Gastrocnemius medialis (tissue), 4 donors: ENCODE measurements around the gene HIPK2. TPM values are rescaled to one million over a fixed set of nuclear protein-coding genes. Genes with fewer than 3 reads are reported as not detected.
A peak's percentile ranks its signal among the peaks of the same experiment; 100 is the strongest.

ENCODE experiments used
- ATAC-seq, 2 donors: fragments of 150-250 bp; one replicate each; pipeline ENCODE4 v1.9.1; 2016
- DNase-seq, 2 donors: peaks; one replicate each; pipeline ENCODE4 v3.0.0-alpha.2; 2019
- H3K27ac ChIP-seq, 4 donors: fragments of 200-600 bp; sonication (generic); 1 replicate in 1 of 4; 2 replicates in 3 of 4; pipeline ENCODE4 v1.5.1; 2016 to 2018; ENCODE audit warnings: mild to moderate bottlenecking in 2 of 4, moderate library complexity in 1 of 4
- H3K27me3 ChIP-seq, 3 donors: fragments of 200-600 bp; sonication (generic) in 2 of 3; 1 replicate in 1 of 3; 2 replicates in 2 of 3; pipeline versions ENCODE4 v1.5.1 to v1.6.0; 2016 to 2019; ENCODE audit warnings: mild to moderate bottlenecking in 1 of 3, moderate library complexity in 1 of 3
- H3K36me3 ChIP-seq, 2 donors: fragments of 200-600 bp; sonication (generic) in 1 of 2; one replicate each; pipeline ENCODE4 v1.5.1; 2017 to 2018
- H3K4me1 ChIP-seq, 2 donors: fragments of 200-600 bp; sonication (generic) in 1 of 2; one replicate each; pipeline ENCODE4 v1.5.1; 2016 to 2017; ENCODE audit warnings: mild to moderate bottlenecking in 2 of 2
- H3K4me3 ChIP-seq, 4 donors: fragments of 200-600 bp; sonication (generic) in 3 of 4; 1 replicate in 1 of 4; 2 replicates in 3 of 4; pipeline ENCODE4 v1.5.1; 2016 to 2019; ENCODE audit warnings: mild to moderate bottlenecking in 2 of 4
- H3K9me3 ChIP-seq, 3 donors: fragments of 200-600 bp; sonication (generic) in 2 of 3; 1 replicate in 1 of 3; 2 replicates in 2 of 3; pipeline ENCODE4 v1.5.1; 2016 to 2019
- CTCF ChIP-seq, 5 experiments: fragments of 450-650 bp in 3 of 5; fragments of 200-600 bp in 2 of 5; sonication (generic) in 2 of 5; IDR thresholded peaks in 4 of 5; conservative IDR thresholded peaks in 1 of 5; 1 replicate in 4 of 5; 2 replicates in 1 of 5; pipeline ENCODE4 v1.5.1; 2016 to 2019; ENCODE audit warnings: antibody characterized with exemption in 5 of 5, mild to moderate bottlenecking in 3 of 5, moderate library complexity in 3 of 5
- POLR2A ChIP-seq, 2 donors: fragments of 450-650 bp; IDR thresholded peaks; one replicate each; pipeline ENCODE4 v1.6.1; 2017; ENCODE audit warnings: antibody characterized with exemption in 2 of 2, mild to moderate bottlenecking in 2 of 2, moderate library complexity in 2 of 2
- in situ Hi-C, 4 donors: fragments of 200-750 bp; cut with MboI; loops; one replicate each; pipeline versions ENCODE4 v1.15.0 to v1.8.0; 2017; ENCODE audit warnings: low sequenced_read_pairs in 4 of 4
- intact Hi-C: fragments of 100-400 bp; cut with DNase I; formaldehyde crosslinking; loops from one replicate; pipeline ENCODE4 v1.15.1; 2023; ENCODE audit warnings: low total_unique reads
- total RNA-seq, 4 donors: library from RNA; depleted of rRNA; stranded (reverse); fragments of >200 nt; gene quantifications; one replicate each; pipeline versions ENCODE4 v1.1.0 to v1.2.3, GENCODE V29; 2016

Gene HIPK2
- total RNA-seq, 4 donors from 2014 or later = 30.5 to 77.4 (median 58.9) TPM

GRCh38 chr7:139741239-139741638, 36.6 kb downstream of the HIPK2 start:
- H3K9me3 ChIP-seq = no peaks in the 10 kb centered on the region
- intact Hi-C loops = no loop called here
- in situ Hi-C loops = loop anchor here in 1 of 4 donors (25.0 kb wide), 1 partner anchor 504 kb away; the partner anchor contains the start of gene UBN2
- peaks cover 88 to 97% of the 10 kb centered on the region in 2 donors for H3K4me1 ChIP-seq
- no peak for DNase-seq
- no peaks in the 10 kb centered on the region for H3K36me3 ChIP-seq
- H3K27me3 ChIP-seq = no peaks in the 10 kb centered on the region
- no peak for TF ChIP-seq POLR2A (IDR thresholded peaks at IDR 0.05)
- TF ChIP-seq CTCF (IDR thresholded peaks at IDR 0.05 in 4 of 5, conservative IDR thresholded peaks at IDR 0.05 in 1 of 5) = no peak
- H3K27ac ChIP-seq = peak overlapping the region; percentile 91 to 93 (median 92)
- ATAC-seq = no peak
- no peak overlapping the region for H3K4me3 ChIP-seq

GRCh38 chr7:139739863-139740597, 37.8 kb downstream of the HIPK2 start:
- no peaks in the 10 kb centered on the region for H3K9me3 ChIP-seq
- DNase-seq (peak in 1 of 2 donors; percentile 27), ATAC-seq (peak; percentile 27 to 46)
- peak overlapping the region; percentile 91 to 93 (median 92) for H3K27ac ChIP-seq
- H3K36me3 ChIP-seq = no peaks in the 10 kb centered on the region
- H3K4me3 ChIP-seq = peak overlapping the region in 3 of 4 donors; percentile 0 to 10 (median 1)
- in situ Hi-C loops = loop anchor here in 1 of 4 donors (25.0 kb wide), 1 partner anchor 503 kb away; the partner anchor contains the start of gene UBN2
- intact Hi-C loops = no loop called here
- H3K4me1 ChIP-seq = peaks cover 89 to 96% of the 10 kb centered on the region in 2 donors
- H3K27me3 ChIP-seq = no peaks in the 10 kb centered on the region
- TF ChIP-seq POLR2A (IDR thresholded peaks at IDR 0.05) = no peak
- TF ChIP-seq CTCF (IDR thresholded peaks at IDR 0.05 in 4 of 5, conservative IDR thresholded peaks at IDR 0.05 in 1 of 5) = no peak

DNA sequence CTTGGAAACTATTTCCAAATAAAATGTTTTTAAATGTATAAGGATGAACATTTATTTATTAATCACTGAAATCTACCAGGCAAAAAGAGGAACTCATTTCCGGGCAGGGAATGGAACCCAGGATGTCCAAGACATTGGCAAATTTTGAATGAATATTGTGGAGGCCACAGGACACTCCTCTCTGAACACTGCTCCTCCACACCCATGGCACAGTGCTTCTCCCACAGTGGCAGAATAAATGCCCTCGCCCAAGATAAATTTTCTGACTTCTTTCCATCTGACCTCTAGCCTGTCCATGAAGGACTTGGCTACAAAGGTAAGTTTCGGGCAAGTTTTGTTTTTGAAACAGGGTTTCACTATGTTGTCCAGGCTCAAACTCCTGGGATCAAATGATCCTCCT, 39.0 kb downstream of the HIPK2 start:
- ATAC-seq (no peak), DNase-seq (no peak)
- H3K27me3 ChIP-seq = no peaks in the 10 kb centered on the region
- peaks cover 95 to 96% of the 10 kb centered on the region in 2 donors for H3K4me1 ChIP-seq
- H3K4me3 ChIP-seq = no peak overlapping the region
- no peaks in the 10 kb centered on the region for H3K9me3 ChIP-seq
- peak overlapping the region; percentile 91 to 93 (median 92) for H3K27ac ChIP-seq
- in situ Hi-C loops = loop anchor here in 1 of 4 donors (25.0 kb wide), 1 partner anchor 501 kb away; the partner anchor contains the start of gene UBN2
- H3K36me3 ChIP-seq = no peaks in the 10 kb centered on the region
- intact Hi-C loops = no loop called here
- TF ChIP-seq POLR2A (IDR thresholded peaks at IDR 0.05) (no peak), CTCF (IDR thresholded peaks at IDR 0.05 in 4 of 5, conservative IDR thresholded peaks at IDR 0.05 in 1 of 5) (no peak)

DNA sequence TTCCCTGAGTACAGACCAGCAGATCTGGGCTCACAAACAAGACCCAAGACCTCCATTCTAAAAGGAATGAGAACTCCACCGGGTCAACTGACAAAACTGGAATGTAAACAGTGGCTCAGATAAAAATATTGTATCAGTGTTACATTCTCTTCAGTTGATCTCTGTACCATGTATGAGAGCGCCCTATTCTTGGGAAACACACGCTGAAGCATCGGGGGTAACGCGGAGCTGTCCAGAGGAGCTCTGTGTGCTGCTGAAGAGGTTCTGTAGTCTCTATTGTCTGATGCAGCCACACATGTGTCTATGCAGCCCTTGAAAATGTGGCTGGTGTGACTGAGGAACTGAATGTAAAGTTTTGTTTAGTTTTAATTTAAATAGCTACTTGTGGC, 39.7 kb downstream of the HIPK2 start:
- intact Hi-C loops = no loop called here

More for the DNA sequence above, 39.7 kb downstream of the HIPK2 start:
- ATAC-seq = no peak
- peaks cover 95 to 96% of the 10 kb centered on the region in 2 donors for H3K4me1 ChIP-seq
- no peaks in the 10 kb centered on the region for H3K9me3 ChIP-seq
- in situ Hi-C loops = loop anchor here in 1 of 4 donors (25.0 kb wide), 1 partner anchor 501 kb away; the partner anchor contains the start of gene UBN2
- no peak for DNase-seq
- H3K36me3 ChIP-seq = no peaks in the 10 kb centered on the region
- H3K27ac ChIP-seq = peak overlapping the region; percentile 91 to 93 (median 92)
- H3K4me3 ChIP-seq = no peak overlapping the region
- H3K27me3 ChIP-seq = no peaks in the 10 kb centered on the region
- TF ChIP-seq CTCF (IDR thresholded peaks at IDR 0.05 in 4 of 5, conservative IDR thresholded peaks at IDR 0.05 in 1 of 5) (no peak), POLR2A (IDR thresholded peaks at IDR 0.05) (no peak)
